HG03457 (cell line): ENCODE results near the gene UACA.
"Not testable (repeated sequence)": the region's sequence is repeated elsewhere in the genome, so short reads cannot be mapped to it uniquely, and the experiment has no call there.

ENCODE experiments used
- ATAC-seq: cut with Tn5 transposase; IDR thresholded peaks from one replicate; pipeline ENCODE4 v1.9.1; 2021; ENCODE audit warnings: moderate number of reproducible peaks; ENCODE audit not compliant: unreplicated experiment

UACA gene

GRCh38 chr15:70629735-70630273, 133.6 kb downstream of the UACA start:
- no peak for ATAC-seq

- no peak for ATAC-seq
These were observed 134.8 kb downstream of the UACA start for GRCh38 chr15:70628549-70628896.

GRCh38 chr15:70627734-70628548, 135.4 kb downstream of the UACA start:
- ATAC-seq: no peak

GRCh38 chr15:70627322-70627721, 136.0 kb downstream of the UACA start:
- no peak for ATAC-seq

- ATAC-seq: no peak
These were observed 137.9 kb downstream of the UACA start for GRCh38 chr15:70625438-70625837.

GRCh38 chr15:70625011-70625410, 138.3 kb downstream of the UACA start:
- ATAC-seq: no peak

GRCh38 chr15:70618929-70619328, 144.4 kb downstream of the UACA start:
- no peak for ATAC-seq

GRCh38 chr15:70617911-70618287, 145.5 kb downstream of the UACA start:
- ATAC-seq: no peak

- no peak for ATAC-seq
These were observed 146.1 kb downstream of the UACA start for GRCh38 chr15:70617076-70617910.

- not testable (repeated sequence) for ATAC-seq
These were observed 147.0 kb downstream of the UACA start for GRCh38 chr15:70616311-70616756.

- ATAC-seq: no peak
These were observed 147.7 kb downstream of the UACA start for GRCh38 chr15:70615435-70616310.

- ATAC-seq: no peak
These were observed 149.1 kb downstream of the UACA start for GRCh38 chr15:70614221-70614620.

- ATAC-seq: no peak
These were observed 150.1 kb downstream of the UACA start for GRCh38 chr15:70613271-70613670.

- no peak for ATAC-seq
These were observed 152.1 kb downstream of the UACA start for GRCh38 chr15:70611286-70611685.

- ATAC-seq: no peak
These were observed 152.8 kb downstream of the UACA start for GRCh38 chr15:70610541-70610940.

- no peak for ATAC-seq
These were observed 153.5 kb downstream of the UACA start for GRCh38 chr15:70609889-70610288.

GRCh38 chr15:70608144-70608543, 155.2 kb downstream of the UACA start:
- no peak for ATAC-seq

GRCh38 chr15:70605606-70606410, 157.6 kb downstream of the UACA start:
- ATAC-seq: no peak

- no peak for ATAC-seq
These were observed 158.6 kb downstream of the UACA start for GRCh38 chr15:70604666-70605315.
